OCI-LY7 (cell line): Measurements from ENCODE around the gene SLCO2B1. TPM values are rescaled to one million over a fixed set of nuclear protein-coding genes. Genes with fewer than 3 reads are reported as not detected.

ENCODE experiments used
- BruUV-seq: library from RNA; stranded (reverse); fragments of 400-500 nt; replicated peaks from 2 replicates; lab custom pipeline; 2021; lab: Mats Ljungman, UMichigan
- CTCF ChIA-PET: fragments of 300-600 bp; sonication (Branson Sonifier 250); formaldehyde crosslinking; loops from one replicate; lab custom pipeline; 2022; ENCODE audit warnings: antibody characterized with exemption; ENCODE audit not compliant: unreplicated experiment; lab: Charles Lee
- POLR2A ChIA-PET: fragments of 300-600 bp; sonication (Branson Sonifier 250); formaldehyde crosslinking; loops from one replicate; lab custom pipeline; 2022; ENCODE audit warnings: antibody characterized with exemption; lab: Charles Lee
- DNase-seq: peaks from one replicate; pipeline ENCODE4 v3.0.0-alpha.2; 2015; ENCODE audit warnings: low spot score
- H2AFZ ChIP-seq: fragments of 200-600 bp; sonication (generic), shearing (Covaris generic); 2 replicates; pipeline ENCODE4 v1.6.1; 2014; ENCODE audit warnings: mild to moderate bottlenecking, antibody characterized with exemption, low read length, moderate library complexity
- H3K27ac ChIP-seq: fragments of 200-600 bp; sonication (generic); 2 replicates; pipeline ENCODE4 v1.5.1; 2014; ENCODE audit warnings: mixed run types, low read depth, mild to moderate bottlenecking, moderate library complexity, low read length, inconsistent platforms; ENCODE audit not compliant: poor library complexity, severe bottlenecking
- H3K36me3 ChIP-seq: fragments of 200-600 bp; sonication (generic); 2 replicates; pipeline ENCODE4 v1.6.1; 2014; ENCODE audit warnings: mild to moderate bottlenecking, antibody characterized with exemption, low read length, moderate library complexity, mixed read lengths; ENCODE audit not compliant: insufficient read depth
- H3K4me1 ChIP-seq: fragments of 200-600 bp; sonication (generic); 2 replicates; pipeline ENCODE4 v1.5.1; 2014; ENCODE audit warnings: mild to moderate bottlenecking, low read length; ENCODE audit not compliant: insufficient read depth, poor library complexity, severe bottlenecking
- H3K4me2 ChIP-seq: fragments of 200-600 bp; sonication (generic); 2 replicates; pipeline ENCODE4 v1.6.1; 2014; ENCODE audit warnings: mild to moderate bottlenecking, low read length
- H3K4me3 ChIP-seq: fragments of 200-600 bp; sonication (generic); 2 replicates; pipeline ENCODE4 v1.5.1; 2014; ENCODE audit warnings: mild to moderate bottlenecking, low read depth, low read length; ENCODE audit not compliant: poor library complexity, severe bottlenecking
- H3K79me2 ChIP-seq: fragments of 200-600 bp; sonication (generic); 2 replicates; pipeline ENCODE4 v1.6.1; 2016; ENCODE audit warnings: low read depth, mild to moderate bottlenecking, low read length, moderate library complexity, mixed read lengths; ENCODE audit not compliant: insufficient read depth
- H3K9me2 ChIP-seq: fragments of 200-600 bp; sonication (generic); 2 replicates; pipeline ENCODE4 v1.6.1; 2016; ENCODE audit warnings: mild to moderate bottlenecking, low read length, mixed read lengths; ENCODE audit not compliant: insufficient read depth
- H3K9me3 ChIP-seq: fragments of 200-600 bp; sonication (generic); 2 replicates; pipeline ENCODE4 v1.6.1; 2014; ENCODE audit warnings: mild to moderate bottlenecking, mixed run types, low read length, mixed read lengths
- H4K20me1 ChIP-seq: fragments of 200-600 bp; sonication (generic); 2 replicates; pipeline ENCODE4 v1.6.1; 2014; ENCODE audit warnings: mild to moderate bottlenecking, antibody characterized with exemption, low read length, moderate library complexity, mixed read lengths; ENCODE audit not compliant: insufficient read depth
- EZH2phosphoT487 ChIP-seq: fragments of 200-600 bp; sonication (generic); IDR thresholded peaks from 2 replicates; pipeline ENCODE4 v1.6.1; 2018; ENCODE audit warnings: low read depth, borderline replicate concordance, mild to moderate bottlenecking, mixed run types, antibody characterized with exemption, low read length, moderate library complexity, mixed read lengths
- intact Hi-C: fragments of 100-400 bp; cut with micrococcal nuclease; formaldehyde crosslinking; loops from one replicate; pipeline ENCODE4 v1.10.0; 2022; ENCODE audit not compliant: unreplicated experiment
- total RNA-seq, 2 experiments: library from RNA; depleted of rRNA in 1 of 2; stranded (reverse); fragments of >200 nt in 1 of 2; shearing (Covaris generic) in 1 of 2; gene quantifications; 2 replicates each; pipeline ENCODE4 v1.2.3, GENCODE V29; 2014 to 2022
- TF ChIP-seq, protein P1 (sequence below): fragments of 200-600 bp; sonication (generic); conservative IDR thresholded peaks from 2 replicates; pipeline ENCODE4 v1.5.1; 2014; ENCODE audit warnings: mild to moderate bottlenecking, antibody characterized with exemption, low read length, moderate library complexity, mixed read lengths

Gene SLCO2B1
- total RNA-seq, 2 experiments from 2014 or later: 0.03 TPM; not detected in 1

DNA sequence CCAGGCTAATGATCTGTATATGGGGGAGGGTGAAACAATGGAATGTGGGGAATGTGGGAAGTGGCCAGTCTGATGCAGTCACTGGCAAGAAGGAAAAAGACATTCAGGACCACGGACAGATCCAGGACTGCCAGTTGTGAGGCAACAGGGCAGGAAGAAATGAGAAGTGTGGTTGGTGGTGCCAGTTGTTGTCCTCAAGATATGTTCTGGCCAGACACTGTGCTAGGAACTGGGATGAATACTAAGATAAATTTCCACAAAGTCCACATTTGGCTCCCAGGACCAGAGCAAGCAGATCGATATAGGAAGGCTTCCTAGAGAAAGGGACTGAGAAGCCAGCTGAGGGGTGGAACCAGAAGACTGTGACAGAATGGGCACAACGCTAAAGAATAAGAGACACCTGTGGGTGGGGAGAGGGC, 82.9 kb downstream of the SLCO2B1 start:
- H2AFZ ChIP-seq: no peak overlapping the region
- H3K9me2 ChIP-seq: no peaks in the 10 kb centered on the region
- no TSS peak for BruUV-seq
- H4K20me1 ChIP-seq: no peaks in the 10 kb centered on the region
- ChIA-PET POLR2A (no interaction called here), CTCF (no interaction called here)
- H3K4me2 ChIP-seq: no peak overlapping the region
- TF ChIP-seq, protein P1, sequence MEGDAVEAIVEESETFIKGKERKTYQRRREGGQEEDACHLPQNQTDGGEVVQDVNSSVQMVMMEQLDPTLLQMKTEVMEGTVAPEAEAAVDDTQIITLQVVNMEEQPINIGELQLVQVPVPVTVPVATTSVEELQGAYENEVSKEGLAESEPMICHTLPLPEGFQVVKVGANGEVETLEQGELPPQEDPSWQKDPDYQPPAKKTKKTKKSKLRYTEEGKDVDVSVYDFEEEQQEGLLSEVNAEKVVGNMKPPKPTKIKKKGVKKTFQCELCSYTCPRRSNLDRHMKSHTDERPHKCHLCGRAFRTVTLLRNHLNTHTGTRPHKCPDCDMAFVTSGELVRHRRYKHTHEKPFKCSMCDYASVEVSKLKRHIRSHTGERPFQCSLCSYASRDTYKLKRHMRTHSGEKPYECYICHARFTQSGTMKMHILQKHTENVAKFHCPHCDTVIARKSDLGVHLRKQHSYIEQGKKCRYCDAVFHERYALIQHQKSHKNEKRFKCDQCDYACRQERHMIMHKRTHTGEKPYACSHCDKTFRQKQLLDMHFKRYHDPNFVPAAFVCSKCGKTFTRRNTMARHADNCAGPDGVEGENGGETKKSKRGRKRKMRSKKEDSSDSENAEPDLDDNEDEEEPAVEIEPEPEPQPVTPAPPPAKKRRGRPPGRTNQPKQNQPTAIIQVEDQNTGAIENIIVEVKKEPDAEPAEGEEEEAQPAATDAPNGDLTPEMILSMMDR: no peak
- TF ChIP-seq EZH2phosphoT487: no peak
- H3K4me3 ChIP-seq: no peak overlapping the region
- H3K27ac ChIP-seq: no peak overlapping the region
- no peaks in the 10 kb centered on the region for H3K4me1 ChIP-seq
- no peaks in the 10 kb centered on the region for H3K79me2 ChIP-seq
- intact Hi-C loops: no loop called here
- no peaks in the 10 kb centered on the region for H3K36me3 ChIP-seq
- no peaks in the 10 kb centered on the region for H3K9me3 ChIP-seq
- peak; percentile 35 for DNase-seq

DNA sequence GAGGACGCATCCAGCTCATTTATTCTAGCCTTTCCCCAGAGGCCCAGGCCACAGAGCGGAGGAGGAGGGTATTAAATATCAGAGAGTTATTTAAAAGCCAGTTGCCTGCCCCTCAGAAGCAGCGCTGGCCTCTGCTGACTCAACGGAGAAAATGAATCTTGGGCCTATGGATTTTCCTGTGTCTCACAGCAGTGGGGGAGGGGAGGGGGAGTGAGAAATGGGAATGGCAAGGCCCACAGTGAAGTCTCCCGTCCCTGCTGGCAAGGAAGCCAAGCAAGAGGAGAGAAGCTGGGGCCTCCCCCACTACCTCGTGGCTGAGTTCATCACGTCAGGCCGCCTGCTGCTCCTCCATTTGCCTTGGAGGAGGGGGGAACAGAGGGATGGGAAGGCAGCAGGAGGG, 85.2 kb downstream of the SLCO2B1 start:
- Histone ChIP-seq H3K79me2 (no peaks in the 10 kb centered on the region), H3K4me1 (no peaks in the 10 kb centered on the region), H3K4me2 (no peak overlapping the region), H3K9me2 (no peaks in the 10 kb centered on the region), H3K27ac (no peak overlapping the region), H3K36me3 (no peaks in the 10 kb centered on the region), H3K4me3 (no peak overlapping the region), H3K9me3 (no peaks in the 10 kb centered on the region), H2AFZ (no peak overlapping the region), H4K20me1 (no peaks in the 10 kb centered on the region)
- intact Hi-C loops: no loop called here
- no peak for DNase-seq
- BruUV-seq: no TSS peak
- POLR2A ChIA-PET: no interaction called here
- CTCF ChIA-PET: no interaction called here
- TF ChIP-seq, protein P1: no peak
- no peak for TF ChIP-seq EZH2phosphoT487

DNA sequence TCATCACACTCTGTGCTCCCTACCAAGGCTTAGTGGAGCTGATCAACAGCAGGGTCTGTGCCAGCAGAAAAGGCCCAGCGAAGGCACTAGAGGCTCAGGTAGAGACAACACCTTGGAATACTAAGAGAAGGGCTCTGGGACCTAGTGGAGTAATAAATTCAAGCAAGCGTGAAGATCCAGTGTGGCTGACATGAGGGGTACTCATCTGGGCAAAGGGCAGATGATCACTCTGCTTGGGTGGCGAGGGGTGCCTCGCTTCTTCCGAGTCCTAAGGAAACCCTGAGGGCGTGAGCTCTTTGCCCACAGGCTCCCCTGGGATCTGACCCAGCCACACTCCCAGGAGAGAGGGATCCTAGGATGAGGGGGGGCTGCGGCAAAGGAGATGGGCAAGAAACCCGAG, 86.1 kb downstream of the SLCO2B1 start:
- no peaks in the 10 kb centered on the region for H3K9me3 ChIP-seq
- TF ChIP-seq, protein P1: no peak
- TF ChIP-seq EZH2phosphoT487: no peak
- no peak overlapping the region for H3K4me2 ChIP-seq
- POLR2A ChIA-PET: no interaction called here
- H3K9me2 ChIP-seq: no peaks in the 10 kb centered on the region
- intact Hi-C loops: no loop called here
- BruUV-seq: no TSS peak
- H2AFZ ChIP-seq: no peak overlapping the region
- no peaks in the 10 kb centered on the region for H4K20me1 ChIP-seq
- DNase-seq: no peak
- H3K4me1 ChIP-seq: no peaks in the 10 kb centered on the region
- no peaks in the 10 kb centered on the region for H3K79me2 ChIP-seq
- H3K27ac ChIP-seq: no peak overlapping the region
- CTCF ChIA-PET: interaction anchor here (0.5 kb wide), 1 partner anchor 32 kb away, joined by 7 read pairs; no protein-coding TSS in a partner anchor
- H3K4me3 ChIP-seq: no peak overlapping the region
- no peaks in the 10 kb centered on the region for H3K36me3 ChIP-seq
